Osteocyte (in vitro differentiated cells): ENCODE results near the gene KRT12. TPM values are rescaled to one million over a fixed set of nuclear protein-coding genes. Genes with fewer than 3 reads are reported as not detected.
A peak's percentile ranks its signal among the peaks of the same experiment; 100 is the strongest.

Experiments used
- DNase-seq: peaks from one replicate; pipeline ENCODE4 v3.0.0; 2021; ENCODE audit warnings: mixed read lengths; ENCODE audit not compliant: unreplicated experiment; ENCODE audit errors: extremely low spot score
- H3K27ac Mint-ChIP-seq: one replicate; pipeline ENCODE4 v1.8.0; 2021; ENCODE audit warnings: mild to moderate bottlenecking, mixed read lengths; ENCODE audit not compliant: unreplicated experiment
- H3K27me3 Mint-ChIP-seq: one replicate; pipeline ENCODE4 v1.8.0; 2021; ENCODE audit warnings: mixed read lengths; ENCODE audit not compliant: unreplicated experiment
- H3K36me3 Mint-ChIP-seq: one replicate; pipeline ENCODE4 v1.8.0; 2021; ENCODE audit warnings: mixed read lengths; ENCODE audit not compliant: unreplicated experiment
- H3K4me1 Mint-ChIP-seq: one replicate; pipeline ENCODE4 v1.8.0; 2021; ENCODE audit warnings: mixed read lengths; ENCODE audit not compliant: unreplicated experiment
- H3K4me3 Mint-ChIP-seq: one replicate; pipeline ENCODE4 v1.8.0; 2021; ENCODE audit warnings: mild to moderate bottlenecking, moderate library complexity, mixed read lengths; ENCODE audit not compliant: unreplicated experiment
- H3K9me3 Mint-ChIP-seq: one replicate; pipeline ENCODE4 v1.8.0; 2021; ENCODE audit warnings: mixed read lengths; ENCODE audit not compliant: unreplicated experiment
- total RNA-seq: library from RNA; stranded (reverse); gene quantifications from 2 replicates; pipeline ENCODE4 v1.2.1, GENCODE V29; 2021
- TF ChIP-seq, protein P1 (sequence below): fragments of 200-600 bp; sonication (generic); IDR thresholded peaks from 2 replicates; pipeline ENCODE4 v1.5.0; 2021; ENCODE audit warnings: antibody characterized with exemption, mild to moderate bottlenecking, moderate library complexity

KRT12 gene
- total RNA-seq, 1 donor from 2014 or later, result not detected

GRCh38 chr17:40821536-40821935 is 45.5 kb downstream of the KRT12 start:
- no peak for DNase-seq
- Mint-ChIP-seq H3K4me3 (no peak overlapping the region), H3K27me3 (no peaks in the 10 kb centered on the region), H3K27ac (no peak overlapping the region), H3K36me3 (peaks cover 25% of the 10 kb centered on the region), H3K9me3 (no peaks in the 10 kb centered on the region), H3K4me1 (peaks cover 23% of the 10 kb centered on the region)
- TF ChIP-seq, protein P1, sequence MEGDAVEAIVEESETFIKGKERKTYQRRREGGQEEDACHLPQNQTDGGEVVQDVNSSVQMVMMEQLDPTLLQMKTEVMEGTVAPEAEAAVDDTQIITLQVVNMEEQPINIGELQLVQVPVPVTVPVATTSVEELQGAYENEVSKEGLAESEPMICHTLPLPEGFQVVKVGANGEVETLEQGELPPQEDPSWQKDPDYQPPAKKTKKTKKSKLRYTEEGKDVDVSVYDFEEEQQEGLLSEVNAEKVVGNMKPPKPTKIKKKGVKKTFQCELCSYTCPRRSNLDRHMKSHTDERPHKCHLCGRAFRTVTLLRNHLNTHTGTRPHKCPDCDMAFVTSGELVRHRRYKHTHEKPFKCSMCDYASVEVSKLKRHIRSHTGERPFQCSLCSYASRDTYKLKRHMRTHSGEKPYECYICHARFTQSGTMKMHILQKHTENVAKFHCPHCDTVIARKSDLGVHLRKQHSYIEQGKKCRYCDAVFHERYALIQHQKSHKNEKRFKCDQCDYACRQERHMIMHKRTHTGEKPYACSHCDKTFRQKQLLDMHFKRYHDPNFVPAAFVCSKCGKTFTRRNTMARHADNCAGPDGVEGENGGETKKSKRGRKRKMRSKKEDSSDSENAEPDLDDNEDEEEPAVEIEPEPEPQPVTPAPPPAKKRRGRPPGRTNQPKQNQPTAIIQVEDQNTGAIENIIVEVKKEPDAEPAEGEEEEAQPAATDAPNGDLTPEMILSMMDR, result no peak

- TF ChIP-seq, protein P1, result no peak
- peak overlapping the region; percentile 85 for H3K4me3 Mint-ChIP-seq
- H3K27ac Mint-ChIP-seq, result no peak overlapping the region
- H3K9me3 Mint-ChIP-seq, result no peaks in the 10 kb centered on the region
- no peak for DNase-seq
- H3K27me3 Mint-ChIP-seq, result no peaks in the 10 kb centered on the region
- peaks cover 33% of the 10 kb centered on the region for H3K36me3 Mint-ChIP-seq
- peaks cover 23% of the 10 kb centered on the region for H3K4me1 Mint-ChIP-seq
Measured at GRCh38 chr17:40820228-40820838, 46.7 kb downstream of the KRT12 start.

GRCh38 chr17:40819528-40820125 is 47.4 kb downstream of the KRT12 start:
- Mint-ChIP-seq H3K27ac (peak overlapping the region; percentile 72), H3K4me3 (peak overlapping the region; percentile 85), H3K9me3 (no peaks in the 10 kb centered on the region), H3K36me3 (peaks cover 33% of the 10 kb centered on the region), H3K4me1 (peaks cover 23% of the 10 kb centered on the region), H3K27me3 (no peaks in the 10 kb centered on the region)
- DNase-seq, result no peak
- TF ChIP-seq, protein P1, result no peak

GRCh38 chr17:40818733-40819527 is 48.1 kb downstream of the KRT12 start:
- peak; percentile 94 for DNase-seq
- Mint-ChIP-seq H3K36me3 (peaks cover 33% of the 10 kb centered on the region), H3K4me1 (peaks cover 23% of the 10 kb centered on the region), H3K4me3 (peak overlapping the region; percentile 85), H3K9me3 (no peaks in the 10 kb centered on the region), H3K27me3 (no peaks in the 10 kb centered on the region), H3K27ac (peak overlapping the region; percentile 93)
- TF ChIP-seq, protein P1, result no peak

GRCh38 chr17:40818343-40818732 is 48.7 kb downstream of the KRT12 start:
- TF ChIP-seq, protein P1, result no peak
- H3K27me3 Mint-ChIP-seq, result no peaks in the 10 kb centered on the region
- no peak for DNase-seq
- H3K9me3 Mint-ChIP-seq, result no peaks in the 10 kb centered on the region
- peaks cover 33% of the 10 kb centered on the region for H3K36me3 Mint-ChIP-seq
- peaks cover 23% of the 10 kb centered on the region for H3K4me1 Mint-ChIP-seq
- peak overlapping the region; percentile 93 for H3K27ac Mint-ChIP-seq
- H3K4me3 Mint-ChIP-seq, result peak overlapping the region; percentile 85
